GM23248 (cell line): ENCODE results near the gene PLA2G2F.

Experiments used
- EZH2 ChIP-seq: fragments of 200-600 bp; sonication (generic); IDR thresholded peaks from 2 replicates; pipeline ENCODE4 v1.6.1; 2018; ENCODE audit warnings: antibody characterized with exemption, mild to moderate bottlenecking; ENCODE audit not compliant: insufficient read depth, poor library complexity, severe bottlenecking
- EZH2phosphoT487 ChIP-seq: fragments of 200-600 bp; sonication (generic); IDR thresholded peaks from 2 replicates; pipeline ENCODE4 v1.6.1; 2018; ENCODE audit warnings: antibody characterized with exemption, moderate library complexity, mild to moderate bottlenecking, low read depth; ENCODE audit not compliant: insufficient read depth

DNA sequence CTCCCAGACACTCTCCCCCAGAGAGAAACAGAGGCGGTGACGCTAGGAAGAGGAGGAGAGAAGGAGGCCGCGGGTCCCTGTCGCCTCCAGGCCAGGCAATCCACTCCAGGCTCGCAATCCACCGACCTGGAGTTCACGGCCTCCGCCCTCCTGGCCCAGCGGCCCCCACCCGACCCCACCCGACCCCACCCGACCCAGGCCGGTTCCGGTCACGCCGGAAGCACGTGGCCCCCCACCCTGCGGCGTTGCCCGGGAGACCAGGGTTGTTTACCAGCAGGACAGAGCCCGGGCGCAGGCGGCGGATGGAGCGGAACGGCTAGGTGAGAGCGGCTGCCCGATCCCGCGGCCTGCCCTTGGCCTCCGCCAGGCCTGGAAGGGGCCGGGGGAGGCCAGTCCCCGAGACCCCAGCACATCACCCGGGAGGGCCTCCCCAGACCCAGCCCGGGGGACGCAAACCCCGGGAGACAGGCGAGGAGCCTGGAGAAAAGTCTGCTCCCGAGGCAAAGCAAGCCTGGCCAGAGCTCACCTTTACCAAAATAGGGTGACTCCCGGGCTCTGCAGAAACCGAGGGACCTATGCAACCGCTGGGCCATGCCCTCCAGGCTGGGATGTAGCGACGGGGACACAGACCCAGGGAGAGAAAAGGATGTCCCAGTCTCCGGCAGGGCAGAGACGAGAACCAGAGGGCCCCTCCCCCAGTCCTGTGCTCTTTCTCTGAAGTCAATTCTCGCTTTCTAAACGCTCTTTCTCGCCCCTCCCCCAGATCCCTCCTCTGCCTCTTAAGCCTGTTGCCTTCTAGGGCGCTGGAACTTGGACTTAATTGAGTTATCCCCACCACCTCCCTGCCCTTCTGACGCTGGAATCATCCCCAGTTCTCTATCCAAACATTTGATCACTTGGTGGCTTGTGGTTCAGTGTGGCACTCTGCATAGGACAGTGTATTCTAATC lies 47.0 kb downstream of the PLA2G2F start, which contains the start of the genes PLA2G2C and UBXN10:
- TF ChIP-seq EZH2 = no peak
- no peak for TF ChIP-seq EZH2phosphoT487
